SK-N-MC (cell line): Measurements from ENCODE around the gene SIDT1.

Experiments used
- EZH2 ChIP-seq: fragments of 200-600 bp; sonication (generic); IDR thresholded peaks from one replicate; pipeline ENCODE4 v1.6.1; 2017; ENCODE audit warnings: antibody characterized with exemption
- POLR2AphosphoS5 ChIP-seq: IDR thresholded peaks from 2 replicates; pipeline ENCODE4 v1.6.1; 2012; ENCODE audit warnings: mild to moderate bottlenecking, low read depth, low read length, borderline replicate concordance

- TF ChIP-seq POLR2AphosphoS5 (no peak), EZH2 (no peak)
Measured at GRCh38 chr3:113570158-113570557, 37.8 kb downstream of the SIDT1 start.
